IMR-90 (cell line): Measurements from ENCODE around the gene CYTH1. TPM values are rescaled to one million over a fixed set of nuclear protein-coding genes. Genes with fewer than 3 reads are reported as not detected.
A peak's percentile ranks its signal among the peaks of the same experiment; 100 is the strongest.

ENCODE experiments used
- ATAC-seq: fragments of 200-7000 bp; cut with Tn5 transposase; 2 replicates; pipeline ENCODE4 v1.9.1; 2020; ENCODE audit warnings: low read depth, mild to moderate bottlenecking, moderate library complexity
- BruUV-seq: library from RNA; stranded (reverse); fragments of 400-500 nt; replicated peaks from 2 replicates; lab custom pipeline; 2021; lab: Mats Ljungman, UMichigan
- CTCF ChIA-PET: fragments of 300-600 bp; formaldehyde crosslinking; extraction: SDS; loops from one replicate; lab custom pipeline; 2021; ENCODE audit warnings: antibody characterized with exemption; lab: Yijun Ruan, JAX
- POLR2A ChIA-PET: fragments of 300-600 bp; sonication (Branson Sonifier 250); formaldehyde crosslinking; loops from one replicate; lab custom pipeline; 2022; ENCODE audit warnings: antibody characterized with exemption; ENCODE audit not compliant: unreplicated experiment; lab: Charles Lee
- DNase-seq: peaks from one replicate; pipeline ENCODE4 v3.0.0; 2013
- H2AFZ ChIP-seq: replicated peaks from 2 replicates; pipeline ENCODE3; 2013; ENCODE audit warnings: low read length, mild to moderate bottlenecking; ENCODE audit not compliant: poor library complexity
- H2AK5ac ChIP-seq: 2 replicates; pipeline ENCODE4 v1.6.1; 2013; ENCODE audit warnings: low read depth, low read length, inconsistent platforms
- H2AK9ac ChIP-seq: replicated peaks from 2 replicates; pipeline ENCODE3; 2013; ENCODE audit warnings: mild to moderate bottlenecking, low read depth, low read length, moderate library complexity; ENCODE audit not compliant: poor library complexity
- H2BK120ac ChIP-seq: 2 replicates; pipeline ENCODE4 v1.6.1; 2013; ENCODE audit warnings: low read depth, low read length, inconsistent platforms
- H2BK15ac ChIP-seq: 3 replicates; pipeline ENCODE4 v1.6.1; 2013; ENCODE audit warnings: low read depth, low read length, inconsistent platforms
- H2BK20ac ChIP-seq: 2 replicates; pipeline ENCODE4 v1.6.1; 2013; ENCODE audit warnings: low read depth, mild to moderate bottlenecking, inconsistent platforms, low read length, moderate library complexity
- H2BK5ac ChIP-seq: 2 replicates; pipeline ENCODE4 v1.6.1; 2013; ENCODE audit warnings: mild to moderate bottlenecking, low read depth, low read length, inconsistent platforms; ENCODE audit not compliant: poor library complexity, severe bottlenecking
- H3K14ac ChIP-seq: replicated peaks from 2 replicates; pipeline ENCODE4 v1.6.1; 2013; ENCODE audit warnings: low read depth, low read length, inconsistent platforms
- H3K18ac ChIP-seq: 2 replicates; pipeline ENCODE4 v1.6.1; 2013; ENCODE audit warnings: low read depth, low read length, control low read depth
- H3K23ac ChIP-seq: 2 replicates; pipeline ENCODE4 v1.6.1; 2013; ENCODE audit warnings: low read depth, low read length, inconsistent platforms
- H3K27ac ChIP-seq: 2 replicates; pipeline ENCODE4 v1.5.1; 2013; ENCODE audit warnings: mild to moderate bottlenecking, control low read depth, low read length; ENCODE audit not compliant: insufficient read depth
- H3K27me3 ChIP-seq: 2 replicates; pipeline ENCODE4 v1.6.1; 2013; ENCODE audit warnings: low read length; ENCODE audit not compliant: control insufficient read depth, insufficient read depth
- H3K36me3 ChIP-seq: 2 replicates; pipeline ENCODE4 v1.6.1; 2013; ENCODE audit warnings: low read length, mixed read lengths; ENCODE audit not compliant: control insufficient read depth, insufficient read depth
- H3K4ac ChIP-seq: 2 replicates; pipeline ENCODE4 v1.6.1; 2013; ENCODE audit warnings: low read depth, low read length, inconsistent platforms
- H3K4me1 ChIP-seq: 2 replicates; pipeline ENCODE4 v1.6.1; 2013; ENCODE audit warnings: low read length, mixed read lengths; ENCODE audit not compliant: control insufficient read depth, insufficient read depth
- H3K4me2 ChIP-seq: 2 replicates; pipeline ENCODE4 v1.6.1; 2013; ENCODE audit warnings: low read depth, mild to moderate bottlenecking, control low read depth, low read length, moderate library complexity
- H3K4me3 ChIP-seq: 2 replicates; pipeline ENCODE4 v1.5.1; 2013; ENCODE audit warnings: low read depth, mild to moderate bottlenecking, control low read depth, low read length, moderate library complexity; ENCODE audit not compliant: insufficient read depth
- H3K56ac ChIP-seq: 2 replicates; pipeline ENCODE4 v1.6.1; 2013; ENCODE audit warnings: low read length, inconsistent platforms; ENCODE audit not compliant: insufficient read depth; ENCODE audit errors: extremely low read depth
- H3K79me1 ChIP-seq, 2 experiments: 2 replicates each; pipeline ENCODE4 v1.6.1; 2013; ENCODE audit warnings: low read length in 2 of 2, inconsistent platforms in 1 of 2, low read depth in 1 of 2
- H3K9ac ChIP-seq: 2 replicates; pipeline ENCODE4 v1.6.1; 2013; ENCODE audit warnings: low read depth, low read length, control low read depth
- H3K9me1 ChIP-seq: 2 replicates; pipeline ENCODE4 v1.6.1; 2013; ENCODE audit warnings: low read length, inconsistent platforms; ENCODE audit not compliant: insufficient read depth
- H3K9me3 ChIP-seq: 2 replicates; pipeline ENCODE4 v1.6.1; 2013; ENCODE audit warnings: low read length; ENCODE audit not compliant: control insufficient read depth, insufficient read depth
- H4K20me1 ChIP-seq: 2 replicates; pipeline ENCODE4 v1.6.1; 2013; ENCODE audit warnings: low read length, inconsistent platforms; ENCODE audit not compliant: insufficient read depth
- H4K5ac ChIP-seq: 2 replicates; pipeline ENCODE4 v1.6.1; 2013; ENCODE audit warnings: mild to moderate bottlenecking, low read depth, low read length, control low read depth
- H4K8ac ChIP-seq, 2 experiments: 2 replicates each; pipeline ENCODE4 v1.6.1; 2013; ENCODE audit warnings: low read depth in 2 of 2, low read length in 2 of 2, control low read depth in 1 of 2, inconsistent platforms in 1 of 2
- H4K91ac ChIP-seq: 2 replicates; pipeline ENCODE4 v1.6.1; 2013; ENCODE audit warnings: low read depth, low read length, inconsistent platforms; ENCODE audit not compliant: insufficient read depth
- BHLHE40 ChIP-seq: fragments of 150-350 bp; IDR thresholded peaks from 2 replicates; pipeline ENCODE4 v1.6.1; 2016; ENCODE audit warnings: mild to moderate bottlenecking, low read depth, low read length
- CEBPB ChIP-seq: IDR thresholded peaks from 2 replicates; pipeline ENCODE4 v1.6.1; 2012; ENCODE audit warnings: low read depth, low read length, improper control_type of control experiment
- CHD1 ChIP-seq: IDR thresholded peaks from 2 replicates; pipeline ENCODE4 v1.6.1; 2012; ENCODE audit warnings: low read depth, low read length, improper control_type of control experiment
- CTCF ChIP-seq: conservative IDR thresholded peaks from 2 replicates; pipeline ENCODE4 v1.5.1; 2012; ENCODE audit warnings: mild to moderate bottlenecking, low read depth, low read length, improper control_type of control experiment
- ELK1 ChIP-seq: fragments of 150-350 bp; IDR thresholded peaks from 2 replicates; pipeline ENCODE4 v1.6.1; 2016; ENCODE audit warnings: low read depth, mild to moderate bottlenecking, low read length, moderate library complexity, borderline replicate concordance
- FOS ChIP-seq: fragments of 150-350 bp; IDR thresholded peaks from 2 replicates; pipeline ENCODE4 v1.6.1; 2016; ENCODE audit warnings: low read depth, low read length
- MAFK ChIP-seq: IDR thresholded peaks from 2 replicates; pipeline ENCODE4 v1.6.1; 2012; ENCODE audit warnings: low read depth, low read length, improper control_type of control experiment
- MAZ ChIP-seq: IDR thresholded peaks from 2 replicates; pipeline ENCODE4 v1.6.1; 2012; ENCODE audit warnings: low read depth, mild to moderate bottlenecking, low read length, improper control_type of control experiment, moderate library complexity, borderline replicate concordance
- MXI1 ChIP-seq: IDR thresholded peaks from 2 replicates; pipeline ENCODE4 v1.6.1; 2012; ENCODE audit warnings: low read depth, mild to moderate bottlenecking, low read length, moderate library complexity, borderline replicate concordance
- NFE2L2 ChIP-seq: fragments of 150-350 bp; IDR thresholded peaks from 2 replicates; pipeline ENCODE4 v1.6.1; 2016; ENCODE audit warnings: low read depth, mild to moderate bottlenecking, low read length
- POLR2A ChIP-seq: IDR thresholded peaks from 2 replicates; pipeline ENCODE4 v1.6.1; 2012; ENCODE audit warnings: mild to moderate bottlenecking, low read depth, low read length
- RAD21 ChIP-seq: IDR thresholded peaks from 2 replicates; pipeline ENCODE4 v1.6.1; 2012; ENCODE audit warnings: low read length, improper control_type of control experiment
- RCOR1 ChIP-seq: IDR thresholded peaks from 2 replicates; pipeline ENCODE4 v1.6.1; 2012; ENCODE audit warnings: mild to moderate bottlenecking, low read length, improper control_type of control experiment; ENCODE audit not compliant: insufficient replicate concordance
- RFX5 ChIP-seq: IDR thresholded peaks from 2 replicates; pipeline ENCODE4 v1.8.0; 2012; ENCODE audit warnings: low read depth, mild to moderate bottlenecking, low read length, moderate library complexity
- SMC3 ChIP-seq: fragments of 150-350 bp; IDR thresholded peaks from 2 replicates; pipeline ENCODE4 v1.6.1; 2016; ENCODE audit warnings: low read depth, mild to moderate bottlenecking, antibody characterized with exemption, low read length, moderate library complexity
- USF2 ChIP-seq: fragments of 150-350 bp; IDR thresholded peaks from 2 replicates; pipeline ENCODE4 v1.6.1; 2017; ENCODE audit warnings: mild to moderate bottlenecking, antibody characterized with exemption, low read length, low read depth
- WGBS, 2 experiments: methylation state at CpG; one replicate each; pipeline versions ENCODE4 v1.1.5 to v1.1.7; 2013; ENCODE audit warnings: missing lambda C conversion rate in 2 of 2; ENCODE audit not compliant: insufficient read length in 1 of 2; ENCODE audit errors: extremely low coverage in 2 of 2; 5-methylcytosine and 5-hydroxymethylcytosine counted together
- dilution Hi-C: fragments of 300-500 bp; cut with HindIII; formaldehyde crosslinking; loops from one replicate; pipeline ENCODE4 v1.14.3; 2018; ENCODE audit warnings: low sequenced_read_pairs; ENCODE audit not compliant: unreplicated experiment
- in situ Hi-C: fragments of 300-500 bp; cut with MboI; formaldehyde crosslinking; loops from 3 replicates; pipeline ENCODE4 v1.14.3; 2019; ENCODE audit warnings: low sequenced_read_pairs, inconsistent platforms, mixed read lengths
- intact Hi-C: fragments of 100-400 bp; cut with micrococcal nuclease; formaldehyde crosslinking; loops from 2 replicates; pipeline ENCODE4 v1.10.0; 2022
- polyA plus RNA-seq, 3 experiments: library from polyadenylated mRNA; depleted of rRNA; stranded (reverse); fragments of >200 nt; gene quantifications; 2 replicates each; pipeline ENCODE4 v1.2.3, GENCODE V29; 2012; ENCODE audit warnings: low replicate concordance in 1 of 3
- total RNA-seq: library from RNA; depleted of rRNA; stranded (reverse); fragments of >200 nt; gene quantifications from 2 replicates; pipeline ENCODE4 v1.2.3, GENCODE V29; 2012

The CYTH1 gene
- total and polyA plus RNA-seq, 2 of the 4 experiments (the other 2 are of a cell fraction) = 7.9 to 12.4 TPM

- CTCF ChIA-PET = no interaction called here
- Histone ChIP-seq H4K5ac (no peak overlapping the region), H3K23ac (no peak overlapping the region), H3K79me1 (peaks cover 3 to 54% of the 10 kb centered on the region in 2 experiments; a peak in 2 of 4 replicates), H3K9me3 (no peaks in the 10 kb centered on the region), H3K14ac (no peak overlapping the region), H2BK120ac (no peak overlapping the region), H4K20me1 (peaks cover 7% of the 10 kb centered on the region), H3K27ac (no peak overlapping the region), H4K91ac (no peak overlapping the region), H3K4me2 (no peak overlapping the region), H2AK9ac (peak overlapping the region; percentile 17), H3K18ac (no peak overlapping the region), H2AFZ (no peak overlapping the region), H3K4ac (no peak overlapping the region), H2BK15ac (no peak overlapping the region), H3K36me3 (peaks cover 47% of the 10 kb centered on the region), H4K8ac (no peak overlapping the region), H2BK20ac (no peak overlapping the region), H3K56ac (no peak overlapping the region), H3K4me1 (peaks cover 29% of the 10 kb centered on the region), H3K4me3 (no peak overlapping the region), H2AK5ac (no peak overlapping the region), H3K27me3 (no peaks in the 10 kb centered on the region), H3K9me1 (peaks cover 35% of the 10 kb centered on the region), H3K9ac (no peak overlapping the region), H2BK5ac (no peak overlapping the region)
- 82% methylated on average over 5 of the region's 6 CpGs; no CpG with 5 or more reads in 1 of the 2 experiments for WGBS, 2 experiments
- DNase-seq = no peak
- POLR2A ChIA-PET = no interaction called here
- TF ChIP-seq RAD21 (no peak), BHLHE40 (no peak), MAFK (no peak), SMC3 (no peak), FOS (no peak), CHD1 (no peak), USF2 (no peak), RCOR1 (no peak), NFE2L2 (no peak), ELK1 (no peak), CTCF (no peak), MXI1 (no peak), RFX5 (no peak), MAZ (no peak), POLR2A (no peak), CEBPB (no peak)
- intact Hi-C loops (no loop called here), dilution Hi-C loops (no loop called here), in situ Hi-C loops (no loop called here)
- ATAC-seq = no peak
- BruUV-seq = no TSS peak
Observed at GRCh38 chr17:78793968-78794367, 11.9 kb upstream of the CYTH1 start.
